Right ventricle myocardium inferior (tissue), 1 donor: ENCODE measurements around the gene HAO2. TPM values are rescaled to one million over a fixed set of nuclear protein-coding genes. Genes with fewer than 3 reads are reported as not detected.
"Not testable (repeated sequence)": the region's sequence is repeated elsewhere in the genome, so short reads cannot be mapped to it uniquely, and the experiment has no call there.

ENCODE experiments used
- ATAC-seq: fragments of 200-7000 bp; cut with Tn5 transposase; one replicate; pipeline ENCODE4 v1.9.1; 2020; ENCODE audit warnings: mild to moderate bottlenecking, moderate library complexity
- DNase-seq: peaks from one replicate; pipeline ENCODE4 v3.0.0; 2021; ENCODE audit errors: missing footprints
- intact Hi-C: fragments of 100-400 bp; cut with DNase I; formaldehyde crosslinking; loops from one replicate; pipeline ENCODE4 v1.11.0; 2022
- total RNA-seq: library from RNA; stranded (reverse); fragmentation: NEBNext Ultra II Directional; extraction: Animal tissue kit (Norgen Biotek cat#: 25700); gene quantifications from one replicate; pipeline ENCODE4 v1.2.1, GENCODE V29; 2021
- donor health status: DM: no; HTN: yes; CAD: no; lungs with severe emphysema.

The HAO2 gene
- total RNA-seq, 1 donor from 2014 or later, result not detected

GRCh38 chr1:119340861-119341261 lies 27.7 kb upstream of the HAO2 start:
- DNase-seq (no peak), ATAC-seq (no peak)
- intact Hi-C loops, result no loop called here

- DNase-seq (no peak), ATAC-seq (no peak)
- intact Hi-C loops, result no loop called here
These were observed 27.1 kb upstream of the HAO2 start for GRCh38 chr1:119341372-119341947.

GRCh38 chr1:119345398-119345797 lies 23.2 kb upstream of the HAO2 start:
- DNase-seq, result no peak
- no peak for ATAC-seq
- intact Hi-C loops, result no loop called here

- intact Hi-C loops, result no loop called here
- no peak for ATAC-seq
- DNase-seq, result no peak
These were observed 20.7 kb upstream of the HAO2 start for GRCh38 chr1:119347858-119348257.

GRCh38 chr1:119348941-119349340 lies 19.6 kb upstream of the HAO2 start:
- intact Hi-C loops, result no loop called here
- no peak for DNase-seq
- no peak for ATAC-seq

GRCh38 chr1:119350866-119351265 lies 17.7 kb upstream of the HAO2 start:
- DNase-seq, ATAC-seq, intact Hi-C loops: not testable (repeated sequence)

- DNase-seq, result no peak
- intact Hi-C loops, result no loop called here
- no peak for ATAC-seq
These were observed 16.6 kb upstream of the HAO2 start for GRCh38 chr1:119351997-119352396.

GRCh38 chr1:119353836-119354235 lies 14.7 kb upstream of the HAO2 start:
- ATAC-seq, result no peak

GRCh38 chr1:119358636-119359035 lies 9.9 kb upstream of the HAO2 start:
- intact Hi-C loops, result no loop called here
- ATAC-seq (no peak), DNase-seq (no peak)

More at GRCh38 chr1:119353836-119354235, 14.7 kb upstream of the HAO2 start:
- DNase-seq, result no peak
- intact Hi-C loops, result no loop called here

- no peak for ATAC-seq
- intact Hi-C loops, result no loop called here
- DNase-seq, result no peak
These were observed 8.9 kb upstream of the HAO2 start for GRCh38 chr1:119359730-119360129.

GRCh38 chr1:119361205-119361604 lies 7.4 kb upstream of the HAO2 start:
- ATAC-seq, result no peak
- intact Hi-C loops, result no loop called here

GRCh38 chr1:119361620-119362344 lies 6.8 kb upstream of the HAO2 start:
- ATAC-seq, result no peak
- intact Hi-C loops, result no loop called here
- DNase-seq, result no peak

More at GRCh38 chr1:119361205-119361604, 7.4 kb upstream of the HAO2 start:
- no peak for DNase-seq

- ATAC-seq (no peak), DNase-seq (no peak)
- intact Hi-C loops, result no loop called here
These were observed 5.4 kb upstream of the HAO2 start for GRCh38 chr1:119363162-119363561.

- no peak for ATAC-seq
- intact Hi-C loops, result loop anchor here (5.0 kb wide), 1 partner anchor 77 kb away; no protein-coding TSS in a partner anchor
- no peak for DNase-seq
These were observed 3.9 kb upstream of the HAO2 start for GRCh38 chr1:119364640-119365039.

- no peak for DNase-seq
- ATAC-seq, result no peak
- intact Hi-C loops, result loop anchor here (5.0 kb wide), 1 partner anchor 79 kb away; no protein-coding TSS in a partner anchor
These were observed 2.2 kb upstream of the HAO2 start for GRCh38 chr1:119366424-119366823.

GRCh38 chr1:119367432-119368124 lies 1.0 kb upstream of the HAO2 start:
- ATAC-seq (no peak), DNase-seq (peak; percentile 50)
- intact Hi-C loops, result loop anchor here (5.0 kb wide), 1 partner anchor 80 kb away; no protein-coding TSS in a partner anchor

- no peak for ATAC-seq
- intact Hi-C loops, result no loop called here
- no peak for DNase-seq
These were observed 2.2 kb downstream of the HAO2 start for GRCh38 chr1:119370748-119371147.

GRCh38 chr1:119371815-119372214 lies 3.2 kb downstream of the HAO2 start:
- intact Hi-C loops, result no loop called here
- no peak for DNase-seq
- no peak for ATAC-seq

- intact Hi-C loops, result no loop called here
- ATAC-seq (no peak), DNase-seq (no peak)
These were observed 4.0 kb downstream of the HAO2 start for GRCh38 chr1:119372503-119373086.
